ENCODE measurements around the gene EGLN1.

EGLN1 gene

GRCh38 chr1:231383159-231383860 lies 38.8 kb downstream of the EGLN1 start:
- Histone ChIP-seq H3K27me3 (replicated peaks) (no peaks in the 10 kb centered on the region), H3K36me3 (replicated peaks) (no peaks in the 10 kb centered on the region), H3K4me3 (ENCODE audit: low read depth, low read length) (no peak overlapping the region), H3K27ac (no peak overlapping the region)
- in situ Hi-C loops (cut with HindIII; ENCODE audit: low pct_ligation_motif_present, low sequenced_read_pairs) = no loop called here
- no peak for TF ChIP-seq CTCF (IDR thresholded peaks at IDR 0.05; ENCODE audit: low read depth, low read length, missing control alignments)
- no peak for DNase-seq

GRCh38 chr1:231382426-231382825 lies 39.7 kb downstream of the EGLN1 start:
- no peaks in the 10 kb centered on the region for H3K27me3 ChIP-seq (replicated peaks)
- no peak for TF ChIP-seq CTCF (IDR thresholded peaks at IDR 0.05; ENCODE audit: low read depth, low read length, missing control alignments)
- no peak overlapping the region for H3K27ac ChIP-seq
- DNase-seq = no peak
- no peaks in the 10 kb centered on the region for H3K36me3 ChIP-seq (replicated peaks)
- H3K4me3 ChIP-seq (ENCODE audit: low read depth, low read length) = no peak overlapping the region
- in situ Hi-C loops (cut with HindIII; ENCODE audit: low pct_ligation_motif_present, low sequenced_read_pairs) = no loop called here

- no peaks in the 10 kb centered on the region for H3K27me3 ChIP-seq (replicated peaks)
- in situ Hi-C loops (cut with HindIII; ENCODE audit: low pct_ligation_motif_present, low sequenced_read_pairs) = no loop called here
Observed at GRCh38 chr1:231381729-231382128, 40.4 kb downstream of the EGLN1 start.

GRCh38 chr1:231376875-231377549 lies 45.1 kb downstream of the EGLN1 start:
- Histone ChIP-seq H3K27me3 (replicated peaks) (no peaks in the 10 kb centered on the region), H3K4me3 (ENCODE audit: low read depth, low read length) (no peak overlapping the region), H3K36me3 (replicated peaks) (no peaks in the 10 kb centered on the region), H3K27ac (no peak overlapping the region)
- DNase-seq = no peak
- TF ChIP-seq CTCF (IDR thresholded peaks at IDR 0.05; ENCODE audit: low read depth, low read length, missing control alignments) = no peak
- in situ Hi-C loops (cut with HindIII; ENCODE audit: low pct_ligation_motif_present, low sequenced_read_pairs) = no loop called here

More at GRCh38 chr1:231381729-231382128, 40.4 kb downstream of the EGLN1 start:
- Histone ChIP-seq H3K36me3 (replicated peaks) (no peaks in the 10 kb centered on the region), H3K27ac (no peak overlapping the region), H3K4me3 (ENCODE audit: low read depth, low read length) (no peak overlapping the region)
- no peak for DNase-seq
- no peak for TF ChIP-seq CTCF (IDR thresholded peaks at IDR 0.05; ENCODE audit: low read depth, low read length, missing control alignments)

GRCh38 chr1:231376101-231376500 lies 46.0 kb downstream of the EGLN1 start:
- TF ChIP-seq CTCF (IDR thresholded peaks at IDR 0.05; ENCODE audit: low read depth, low read length, missing control alignments) = no peak
- DNase-seq = no peak
- in situ Hi-C loops (cut with HindIII; ENCODE audit: low pct_ligation_motif_present, low sequenced_read_pairs) = no loop called here
- H3K27ac ChIP-seq = no peak overlapping the region
- no peaks in the 10 kb centered on the region for H3K36me3 ChIP-seq (replicated peaks)
- no peak overlapping the region for H3K4me3 ChIP-seq (ENCODE audit: low read depth, low read length)
- no peaks in the 10 kb centered on the region for H3K27me3 ChIP-seq (replicated peaks)

All from brain microvascular endothelial cell (primary cell).